T-helper 1 cell treated with Interleukin-12 subunit alpha and Interleukin-12 subunit beta and Interleukin-4 antibody, amounts not matched to agents 30 μg/mL and 1 μg/mL, for 36 hours (primary cell): Measurements from ENCODE around the gene AIF1.
A peak's percentile ranks its signal among the peaks of the same experiment; 100 is the strongest.

ENCODE experiments used
- H3K27ac Mint-ChIP-seq: one replicate; pipeline ENCODE4 v1.8.0; 2021; ENCODE audit warnings: mild to moderate bottlenecking, mixed read lengths
- H3K27me3 Mint-ChIP-seq: one replicate; pipeline ENCODE4 v1.8.0; 2021; ENCODE audit warnings: low read depth, mixed read lengths
- H3K36me3 Mint-ChIP-seq: one replicate; pipeline ENCODE4 v1.8.0; 2021; ENCODE audit warnings: low read depth, mixed read lengths
- H3K4me1 Mint-ChIP-seq: one replicate; pipeline ENCODE4 v1.8.0; 2021; ENCODE audit warnings: low read depth, mixed read lengths
- H3K4me3 Mint-ChIP-seq: one replicate; pipeline ENCODE4 v1.8.0; 2021; ENCODE audit warnings: mild to moderate bottlenecking, moderate library complexity, mixed read lengths
- H3K9me3 Mint-ChIP-seq: one replicate; pipeline ENCODE4 v1.8.0; 2021; ENCODE audit warnings: mixed read lengths

Gene AIF1

GRCh38 chr6:31659649-31660380 lies 44.8 kb downstream of the AIF1 start:
- Mint-ChIP-seq H3K27me3 (no peaks in the 10 kb centered on the region), H3K4me3 (peak overlapping the region; percentile 93), H3K27ac (peak overlapping the region; percentile 88), H3K4me1 (peaks cover 60% of the 10 kb centered on the region), H3K9me3 (no peaks in the 10 kb centered on the region), H3K36me3 (peaks cover 57% of the 10 kb centered on the region)

- peaks cover 55% of the 10 kb centered on the region for H3K36me3 Mint-ChIP-seq
Measured at GRCh38 chr6:31660381-31661261, 45.6 kb downstream of the AIF1 start, which contains the start of gene C6orf47. Gene C6orf47 (minus strand): TSS chr6:31660778. CDS start chr6:31659947, 831 bp downstream.

DNA sequence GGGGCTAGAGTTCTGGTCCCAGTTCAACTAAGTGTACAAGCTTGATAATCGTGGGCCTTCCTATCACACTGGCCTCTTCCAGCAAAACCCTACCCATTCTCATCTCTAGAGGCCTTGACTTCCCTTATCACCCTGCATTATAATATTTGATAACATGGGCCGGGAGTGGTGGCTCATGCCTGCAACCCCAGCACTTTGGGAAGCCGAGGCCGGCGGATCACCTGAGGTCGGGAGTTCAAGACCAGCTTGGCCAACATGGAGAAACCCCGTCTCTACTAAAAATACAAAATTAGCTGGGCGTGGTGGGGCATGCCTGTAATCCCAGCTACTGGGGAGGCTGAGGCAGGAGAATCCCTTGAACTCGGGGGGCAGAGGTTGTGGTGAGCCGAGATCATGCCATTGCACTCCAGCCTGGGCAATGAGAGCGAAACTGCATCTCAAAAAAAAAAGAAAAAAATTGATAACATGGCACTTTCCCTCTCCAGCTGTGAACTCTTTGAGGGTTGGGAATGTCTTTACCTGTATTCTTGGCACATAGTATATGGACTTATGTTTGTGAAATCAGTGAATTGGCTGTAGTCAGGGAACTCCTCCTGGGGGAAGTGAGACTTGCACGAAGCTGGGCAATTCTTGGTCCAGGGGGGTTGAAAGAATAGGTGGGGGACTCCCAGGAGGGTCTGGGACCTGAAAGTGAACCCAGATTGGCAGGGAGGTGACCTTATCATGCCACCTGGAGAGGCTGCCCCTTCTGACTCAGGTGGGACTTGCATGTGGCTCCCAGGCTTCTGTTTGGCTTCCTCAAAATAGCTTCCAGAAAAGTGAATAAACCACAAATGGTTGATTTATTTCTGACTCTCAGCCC lies 46.5 kb downstream of the AIF1 start:
- peaks cover 58% of the 10 kb centered on the region for H3K36me3 Mint-ChIP-seq
- H3K9me3 Mint-ChIP-seq: no peaks in the 10 kb centered on the region
- peaks cover 60% of the 10 kb centered on the region for H3K4me1 Mint-ChIP-seq
- H3K4me3 Mint-ChIP-seq: peak overlapping the region; percentile 93
- no peaks in the 10 kb centered on the region for H3K27me3 Mint-ChIP-seq
- H3K27ac Mint-ChIP-seq: peak overlapping the region; percentile 73

More at GRCh38 chr6:31660381-31661261, 45.6 kb downstream of the AIF1 start, which contains the start of gene C6orf47:
- Mint-ChIP-seq H3K4me1 (peaks cover 58% of the 10 kb centered on the region), H3K27me3 (no peaks in the 10 kb centered on the region), H3K4me3 (peak within 1 kb of the TSS; percentile 93), H3K27ac (peak within 1 kb of the TSS; percentile 88), H3K9me3 (no peaks in the 10 kb centered on the region)

- H3K4me3 Mint-ChIP-seq: peak overlapping the region; percentile 44
- H3K9me3 Mint-ChIP-seq: no peaks in the 10 kb centered on the region
- peaks cover 59% of the 10 kb centered on the region for H3K36me3 Mint-ChIP-seq
- no peaks in the 10 kb centered on the region for H3K27me3 Mint-ChIP-seq
- peaks cover 63% of the 10 kb centered on the region for H3K4me1 Mint-ChIP-seq
- no peak overlapping the region for H3K27ac Mint-ChIP-seq
Measured at GRCh38 chr6:31662124-31662723, 47.2 kb downstream of the AIF1 start.

- peak overlapping the region; percentile 95 for H3K4me3 Mint-ChIP-seq
- no peaks in the 10 kb centered on the region for H3K27me3 Mint-ChIP-seq
- H3K27ac Mint-ChIP-seq: peak overlapping the region; percentile 95
- no peaks in the 10 kb centered on the region for H3K9me3 Mint-ChIP-seq
- H3K36me3 Mint-ChIP-seq: peaks cover 59% of the 10 kb centered on the region
- peaks cover 61% of the 10 kb centered on the region for H3K4me1 Mint-ChIP-seq
Measured at GRCh38 chr6:31663126-31663960, 48.3 kb downstream of the AIF1 start.

GRCh38 chr6:31663961-31664789 lies 49.1 kb downstream of the AIF1 start:
- Mint-ChIP-seq H3K9me3 (no peaks in the 10 kb centered on the region), H3K36me3 (peaks cover 63% of the 10 kb centered on the region)

GRCh38 chr6:31664790-31665500 lies 49.9 kb downstream of the AIF1 start, which contains the start of gene GPANK1:
Gene GPANK1 (minus strand): TSS chr6:31664997. CDS start chr6:31664478, 519 bp downstream.
- Mint-ChIP-seq H3K27me3 (no peaks in the 10 kb centered on the region), H3K4me3 (peak within 1 kb of the TSS; percentile 95), H3K4me1 (peaks cover 52% of the 10 kb centered on the region), H3K27ac (peak within 1 kb of the TSS; percentile 95), H3K9me3 (no peaks in the 10 kb centered on the region), H3K36me3 (peaks cover 69% of the 10 kb centered on the region)

More at GRCh38 chr6:31663961-31664789, 49.1 kb downstream of the AIF1 start:
- peak overlapping the region; percentile 95 for H3K27ac Mint-ChIP-seq
- peaks cover 59% of the 10 kb centered on the region for H3K4me1 Mint-ChIP-seq
- H3K4me3 Mint-ChIP-seq: peak overlapping the region; percentile 95
- no peaks in the 10 kb centered on the region for H3K27me3 Mint-ChIP-seq

DNA sequence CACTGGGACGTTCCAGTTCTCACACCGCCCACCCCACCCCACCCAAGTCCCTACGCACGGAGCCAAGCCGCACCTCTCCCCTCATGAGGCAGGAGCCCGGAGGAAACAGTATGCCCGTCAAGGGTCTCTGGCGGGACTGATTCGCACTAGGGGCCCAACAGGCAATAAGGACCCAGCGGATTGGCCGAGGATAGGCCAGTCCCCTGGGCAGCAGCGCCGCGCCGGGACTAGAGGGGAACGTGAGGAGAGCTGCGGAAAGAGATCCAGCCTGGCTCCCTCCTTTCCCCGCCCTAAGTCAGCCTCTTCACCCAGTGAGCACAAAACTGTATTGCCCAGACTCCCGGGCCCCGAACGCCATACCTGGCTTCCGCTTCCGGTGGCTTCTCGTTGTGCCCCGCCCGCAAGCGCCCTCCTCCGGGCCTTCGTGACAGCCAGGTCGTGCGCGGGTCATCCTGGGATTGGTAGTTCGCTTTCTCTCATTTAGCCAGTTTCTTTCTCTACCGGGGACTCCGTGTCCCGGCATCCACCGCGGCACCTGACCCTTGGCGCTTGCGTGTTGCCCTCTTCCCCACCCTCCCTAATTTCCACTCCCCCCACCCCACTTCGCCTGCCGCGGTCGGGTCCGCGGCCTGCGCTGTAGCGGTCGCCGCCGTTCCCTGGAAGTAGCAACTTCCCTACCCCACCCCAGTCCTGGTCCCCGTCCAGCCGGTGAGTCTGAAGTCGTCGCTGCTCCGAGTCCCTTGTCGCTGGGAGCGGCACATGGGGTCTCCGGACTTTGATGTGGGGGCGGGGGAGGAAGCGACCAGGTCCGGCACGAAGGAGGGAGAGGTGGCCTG lies 50.7 kb downstream of the AIF1 start, which contains the start of gene CSNK2B:
TSS of gene CSNK2B (plus strand) at position 580 of the 836 bp plus-strand sequence. CDS start 752 bp downstream, outside the sequence.
- H3K4me3 Mint-ChIP-seq: peak within 1 kb of the TSS; percentile 95
- H3K27ac Mint-ChIP-seq: peak within 1 kb of the TSS; percentile 95
- no peaks in the 10 kb centered on the region for H3K27me3 Mint-ChIP-seq
- H3K4me1 Mint-ChIP-seq: peaks cover 50% of the 10 kb centered on the region
- H3K9me3 Mint-ChIP-seq: no peaks in the 10 kb centered on the region
- peaks cover 74% of the 10 kb centered on the region for H3K36me3 Mint-ChIP-seq

DNA sequence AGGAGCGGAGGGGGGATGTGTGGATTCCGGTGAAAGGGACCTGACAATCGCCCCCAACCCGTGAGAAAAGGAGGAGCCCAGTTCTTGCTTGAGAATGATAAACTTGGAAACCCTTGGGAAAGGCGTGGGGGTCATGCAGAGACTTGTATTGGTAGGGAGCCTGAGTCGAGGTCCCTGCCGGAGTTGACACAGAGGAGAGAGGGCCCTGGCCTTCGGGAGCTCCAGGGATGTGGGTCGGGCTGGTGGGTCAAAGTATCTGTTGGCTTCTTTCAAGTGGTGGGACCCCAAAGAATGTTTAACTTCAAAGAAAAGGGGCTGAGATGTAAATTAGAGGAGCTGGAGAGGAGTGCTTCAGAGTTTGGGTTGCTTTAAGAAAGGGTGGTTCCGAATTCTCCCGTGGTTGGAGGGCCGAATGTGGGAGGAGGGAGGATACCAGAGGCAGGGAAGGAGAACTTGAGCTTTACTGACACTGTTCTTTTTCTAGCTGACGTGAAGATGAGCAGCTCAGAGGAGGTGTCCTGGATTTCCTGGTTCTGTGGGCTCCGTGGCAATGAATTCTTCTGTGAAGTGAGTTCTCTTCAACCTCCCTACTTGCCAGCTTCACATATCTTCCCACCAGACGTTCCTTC lies 51.4 kb downstream of the AIF1 start:
- Mint-ChIP-seq H3K27ac (peak overlapping the region; percentile 95), H3K4me1 (peaks cover 45% of the 10 kb centered on the region), H3K27me3 (no peaks in the 10 kb centered on the region), H3K9me3 (no peaks in the 10 kb centered on the region), H3K36me3 (peaks cover 75% of the 10 kb centered on the region), H3K4me3 (peak overlapping the region; percentile 95)
